Suprapubic skin (tissue), 4 donors: ENCODE results near the gene PLEKHO1.

Source experiments
- POLR2A ChIP-seq, 2 donors: fragments of 450-650 bp; IDR thresholded peaks; one replicate each; pipeline ENCODE4 v1.6.1; 2017; ENCODE audit warnings: antibody characterized with exemption in 2 of 2, mild to moderate bottlenecking in 2 of 2, moderate library complexity in 2 of 2
- POLR2AphosphoS5 ChIP-seq, 3 donors: sonication (generic); formaldehyde crosslinking; IDR thresholded peaks; one replicate each; pipeline ENCODE4 v1.6.1; 2017; ENCODE audit warnings: antibody characterized with exemption in 3 of 3
- TF ChIP-seq, protein P1 (sequence below), 2 donors: fragments of 200-600 bp in 1 of 2; fragments of 450-650 bp in 1 of 2; sonication (generic) in 1 of 2; IDR thresholded peaks; one replicate each; pipeline ENCODE4 v1.5.1; 2016 to 2019; ENCODE audit warnings: antibody characterized with exemption in 2 of 2, mild to moderate bottlenecking in 1 of 2, moderate library complexity in 1 of 2

- TF ChIP-seq, protein P1, sequence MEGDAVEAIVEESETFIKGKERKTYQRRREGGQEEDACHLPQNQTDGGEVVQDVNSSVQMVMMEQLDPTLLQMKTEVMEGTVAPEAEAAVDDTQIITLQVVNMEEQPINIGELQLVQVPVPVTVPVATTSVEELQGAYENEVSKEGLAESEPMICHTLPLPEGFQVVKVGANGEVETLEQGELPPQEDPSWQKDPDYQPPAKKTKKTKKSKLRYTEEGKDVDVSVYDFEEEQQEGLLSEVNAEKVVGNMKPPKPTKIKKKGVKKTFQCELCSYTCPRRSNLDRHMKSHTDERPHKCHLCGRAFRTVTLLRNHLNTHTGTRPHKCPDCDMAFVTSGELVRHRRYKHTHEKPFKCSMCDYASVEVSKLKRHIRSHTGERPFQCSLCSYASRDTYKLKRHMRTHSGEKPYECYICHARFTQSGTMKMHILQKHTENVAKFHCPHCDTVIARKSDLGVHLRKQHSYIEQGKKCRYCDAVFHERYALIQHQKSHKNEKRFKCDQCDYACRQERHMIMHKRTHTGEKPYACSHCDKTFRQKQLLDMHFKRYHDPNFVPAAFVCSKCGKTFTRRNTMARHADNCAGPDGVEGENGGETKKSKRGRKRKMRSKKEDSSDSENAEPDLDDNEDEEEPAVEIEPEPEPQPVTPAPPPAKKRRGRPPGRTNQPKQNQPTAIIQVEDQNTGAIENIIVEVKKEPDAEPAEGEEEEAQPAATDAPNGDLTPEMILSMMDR (IDR thresholded peaks at IDR 0.05) = no peak
- TF ChIP-seq POLR2AphosphoS5 (IDR thresholded peaks at IDR 0.05) = no peak
- TF ChIP-seq POLR2A (IDR thresholded peaks at IDR 0.05) = no peak
Observed at GRCh38 chr1:150164224-150164623, 14.5 kb downstream of the PLEKHO1 start.
